Tibial artery (tissue), 4 donors: ENCODE data around the gene ATP11A.

Experiments used
- DNase-seq, 2 donors: peaks; one replicate each; pipeline ENCODE4 v3.0.0-alpha.2; 2019
- H3K27ac ChIP-seq, 2 donors: fragments of 200-600 bp; sonication (generic) in 1 of 2; 1 replicate in 1 of 2; 2 replicates in 1 of 2; pipeline ENCODE4 v1.5.1; 2018 to 2019; ENCODE audit warnings: mild to moderate bottlenecking in 1 of 2
- H3K27me3 ChIP-seq, 2 donors: fragments of 200-600 bp; sonication (generic) in 1 of 2; one replicate each; pipeline versions ENCODE4 v1.5.1 to v1.6.0; 2016 to 2019
- H3K36me3 ChIP-seq, 3 donors: fragments of 200-600 bp; sonication (generic) in 2 of 3; one replicate each; pipeline ENCODE4 v1.5.1; 2016 to 2019; ENCODE audit warnings: mild to moderate bottlenecking in 2 of 3
- H3K4me1 ChIP-seq, 4 donors: fragments of 200-600 bp; sonication (generic) in 2 of 4; 1 replicate in 3 of 4; 2 replicates in 1 of 4; pipeline ENCODE4 v1.5.1; 2016 to 2019
- H3K4me3 ChIP-seq, 2 donors: fragments of 200-600 bp; sonication (generic) in 1 of 2; 1 replicate in 1 of 2; 2 replicates in 1 of 2; pipeline ENCODE4 v1.5.1; 2018 to 2019; ENCODE audit warnings: mild to moderate bottlenecking in 2 of 2
- H3K9me3 ChIP-seq, 3 donors: fragments of 200-600 bp; sonication (generic) in 1 of 3; one replicate each; pipeline ENCODE4 v1.5.1; 2016 to 2019
- CTCF ChIP-seq, 2 experiments: fragments of 200-600 bp in 1 of 2; fragments of 450-650 bp in 1 of 2; IDR thresholded peaks; one replicate each; pipeline ENCODE4 v1.5.1; 2017 to 2019; ENCODE audit warnings: antibody characterized with exemption in 2 of 2, mild to moderate bottlenecking in 1 of 2, moderate library complexity in 1 of 2
- intact Hi-C: fragments of 100-400 bp; cut with DNase I; formaldehyde crosslinking; loops from one replicate; pipeline ENCODE4 v1.15.0; 2023; ENCODE audit warnings: low total_unique reads

ATP11A gene

DNA sequence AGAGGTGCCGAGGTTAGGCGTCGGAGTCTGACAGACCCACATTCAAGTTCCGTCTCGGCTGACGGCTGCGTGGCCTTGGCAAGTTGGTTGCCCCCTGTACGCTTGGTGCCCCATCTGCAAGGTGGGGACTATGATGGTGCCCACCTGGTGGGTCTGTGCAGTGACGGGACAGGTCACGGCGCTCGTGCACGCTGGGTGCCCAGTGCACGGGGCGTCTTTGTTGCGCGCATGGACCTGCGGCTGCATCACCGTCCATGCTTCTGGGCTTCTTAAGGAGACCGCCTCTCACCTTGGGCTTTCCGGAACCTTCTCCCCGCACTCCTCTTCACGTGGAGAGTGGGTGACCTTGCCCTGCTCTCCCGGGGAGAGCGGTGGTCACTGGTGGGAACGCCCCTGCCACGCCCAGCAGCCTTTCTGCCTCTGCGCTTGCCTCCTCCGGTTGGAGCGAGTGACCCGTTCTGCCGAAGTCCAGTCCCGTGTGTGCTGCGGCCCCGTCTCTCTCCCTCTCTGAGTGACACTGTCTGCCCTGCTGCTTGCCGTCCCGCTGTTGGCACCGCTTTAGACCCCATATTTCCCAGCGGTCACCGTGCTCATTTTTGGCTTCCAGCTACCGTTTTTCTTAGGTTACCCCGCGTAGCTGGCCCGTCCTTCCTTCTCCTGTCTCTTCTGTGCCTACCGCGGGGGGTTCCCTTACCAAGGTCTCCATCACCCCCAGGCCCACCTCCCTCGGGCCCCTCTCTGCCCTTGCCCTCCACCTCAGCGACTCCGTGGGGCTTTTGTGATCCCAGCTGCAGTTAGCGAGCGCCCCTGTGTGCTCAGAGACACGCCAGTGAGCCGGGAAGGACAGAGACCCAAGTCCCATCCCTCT is 6.4 kb downstream of the ATP11A start:
- TF ChIP-seq CTCF (IDR thresholded peaks at IDR 0.05), result no peak
- Histone ChIP-seq H3K27me3 (no peaks in the 10 kb centered on the region), H3K9me3 (no peaks in the 10 kb centered on the region), H3K4me1 (peaks cover 0 to 17% (median 10%) of the 10 kb centered on the region in 4 donors), H3K4me3 (no peak overlapping the region), H3K27ac (no peak overlapping the region), H3K36me3 (peaks cover 0 to 6% (median 0%) of the 10 kb centered on the region in 3 donors)
- intact Hi-C loops, result no loop called here
- DNase-seq, result no peak

DNA sequence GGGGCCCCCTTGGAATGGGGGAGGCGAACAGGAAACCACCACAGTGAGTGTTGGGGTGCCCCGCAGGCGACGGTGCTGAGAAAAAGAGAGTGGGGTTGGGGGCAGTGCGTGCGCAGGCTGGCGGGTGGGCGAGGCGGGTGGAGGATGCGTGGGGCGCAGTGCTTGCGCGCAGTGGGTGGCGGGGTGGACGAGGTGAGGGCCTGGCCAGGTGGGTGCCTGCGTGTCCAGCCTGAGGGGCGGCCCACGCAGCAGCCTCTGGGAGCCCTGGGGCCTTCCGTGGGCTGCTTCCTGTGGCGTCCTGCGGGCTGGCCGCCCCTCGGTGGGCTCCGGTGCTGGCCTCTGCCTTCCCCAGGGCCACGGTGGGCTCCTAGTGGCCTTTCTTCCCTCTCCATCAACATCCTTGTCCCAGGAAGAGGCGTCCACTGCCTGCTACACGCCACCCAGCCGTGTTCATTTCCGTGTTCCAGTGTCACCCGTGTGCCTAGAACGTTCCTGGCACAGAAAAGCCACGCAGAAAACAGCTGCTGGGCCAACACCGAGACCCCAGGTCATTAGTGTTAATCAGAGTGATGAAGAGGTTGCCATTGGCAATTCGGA is 7.1 kb downstream of the ATP11A start:
- H3K36me3 ChIP-seq, result peaks cover 0 to 6% (median 0%) of the 10 kb centered on the region in 3 donors
- no peak overlapping the region for H3K4me3 ChIP-seq
- no peak for TF ChIP-seq CTCF (IDR thresholded peaks at IDR 0.05)
- H3K27me3 ChIP-seq, result no peaks in the 10 kb centered on the region
- H3K27ac ChIP-seq, result no peak overlapping the region
- H3K9me3 ChIP-seq, result no peaks in the 10 kb centered on the region
- H3K4me1 ChIP-seq, result peaks cover 0 to 10% (median 3%) of the 10 kb centered on the region in 4 donors
- intact Hi-C loops, result no loop called here
- DNase-seq, result no peak

- Histone ChIP-seq H3K4me3 (no peak overlapping the region), H3K36me3 (peaks cover 0 to 6% (median 0%) of the 10 kb centered on the region in 3 donors), H3K9me3 (no peaks in the 10 kb centered on the region), H3K27me3 (no peaks in the 10 kb centered on the region), H3K4me1 (peaks cover 0 to 6% (median 2%) of the 10 kb centered on the region in 4 donors), H3K27ac (no peak overlapping the region)
- DNase-seq, result peak in 1 of 2 donors; percentile 25
- TF ChIP-seq CTCF (IDR thresholded peaks at IDR 0.05), result no peak
- intact Hi-C loops, result no loop called here
Measured at GRCh38 chr13:112697756-112698655, 8.2 kb downstream of the ATP11A start.

GRCh38 chr13:112699322-112699918 is 9.6 kb downstream of the ATP11A start:
- peak in 1 of 2 donors; percentile 4 for DNase-seq
- no peaks in the 10 kb centered on the region for H3K4me1 ChIP-seq
- no peak overlapping the region for H3K27ac ChIP-seq
- peaks cover 0 to 6% (median 0%) of the 10 kb centered on the region in 3 donors for H3K36me3 ChIP-seq
- H3K4me3 ChIP-seq, result no peak overlapping the region
- intact Hi-C loops, result no loop called here
- H3K9me3 ChIP-seq, result no peaks in the 10 kb centered on the region
- H3K27me3 ChIP-seq, result no peaks in the 10 kb centered on the region
- TF ChIP-seq CTCF (IDR thresholded peaks at IDR 0.05), result no peak
